ENCODE results near the gene INSM1.

INSM1 gene

DNA sequence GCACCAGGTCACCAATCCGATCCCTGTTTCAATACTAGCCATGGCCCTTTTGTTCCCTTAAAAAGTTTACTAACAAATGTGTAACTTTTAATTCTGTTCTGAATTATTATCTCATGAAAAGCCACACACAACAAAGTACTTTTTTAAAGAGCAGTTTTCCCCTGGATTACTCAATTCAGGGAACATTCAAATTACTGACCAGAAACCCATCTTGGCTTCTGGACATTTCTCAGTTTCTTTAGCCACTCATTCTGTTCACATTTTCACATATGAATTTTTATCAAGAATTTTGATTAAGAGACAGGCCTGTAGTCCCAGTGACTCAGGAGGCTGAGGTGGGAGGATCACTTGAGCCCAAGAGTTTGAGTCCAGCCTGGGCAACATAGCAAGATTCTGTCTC is 47.4 kb downstream of the INSM1 start:
- TF ChIP-seq, protein P1, sequence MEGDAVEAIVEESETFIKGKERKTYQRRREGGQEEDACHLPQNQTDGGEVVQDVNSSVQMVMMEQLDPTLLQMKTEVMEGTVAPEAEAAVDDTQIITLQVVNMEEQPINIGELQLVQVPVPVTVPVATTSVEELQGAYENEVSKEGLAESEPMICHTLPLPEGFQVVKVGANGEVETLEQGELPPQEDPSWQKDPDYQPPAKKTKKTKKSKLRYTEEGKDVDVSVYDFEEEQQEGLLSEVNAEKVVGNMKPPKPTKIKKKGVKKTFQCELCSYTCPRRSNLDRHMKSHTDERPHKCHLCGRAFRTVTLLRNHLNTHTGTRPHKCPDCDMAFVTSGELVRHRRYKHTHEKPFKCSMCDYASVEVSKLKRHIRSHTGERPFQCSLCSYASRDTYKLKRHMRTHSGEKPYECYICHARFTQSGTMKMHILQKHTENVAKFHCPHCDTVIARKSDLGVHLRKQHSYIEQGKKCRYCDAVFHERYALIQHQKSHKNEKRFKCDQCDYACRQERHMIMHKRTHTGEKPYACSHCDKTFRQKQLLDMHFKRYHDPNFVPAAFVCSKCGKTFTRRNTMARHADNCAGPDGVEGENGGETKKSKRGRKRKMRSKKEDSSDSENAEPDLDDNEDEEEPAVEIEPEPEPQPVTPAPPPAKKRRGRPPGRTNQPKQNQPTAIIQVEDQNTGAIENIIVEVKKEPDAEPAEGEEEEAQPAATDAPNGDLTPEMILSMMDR (conservative IDR thresholded peaks at IDR 0.05; ENCODE audit: low read length): no peak
- no peak for TF ChIP-seq EZH2phosphoT487 (IDR thresholded peaks at IDR 0.05; ENCODE audit: borderline replicate concordance)
- Histone ChIP-seq H4K20me1 (ENCODE audit: insufficient read depth, low read length, poor library complexity, severe bottlenecking) (no peaks in the 10 kb centered on the region), H3K9me3 (ENCODE audit: insufficient read depth, low read depth, low read length) (no peaks in the 10 kb centered on the region), H3K27me3 (ENCODE audit: insufficient read depth, low read length, poor library complexity, severe bottlenecking) (no peaks in the 10 kb centered on the region), H3K4me2 (ENCODE audit: low read depth, low read length, poor library complexity, severe bottlenecking) (no peak overlapping the region), H3K9me2 (replicated peaks; ENCODE audit: low read depth, low read length) (no peaks in the 10 kb centered on the region), H3F3A (ENCODE audit: low read depth) (no peaks in the 10 kb centered on the region), H3K36me3 (ENCODE audit: insufficient read depth, low read length) (no peaks in the 10 kb centered on the region), H3K4me3 (ENCODE audit: low read length, poor library complexity, severe bottlenecking) (no peak overlapping the region), H3K4me1 (ENCODE audit: insufficient read depth, low read length, poor library complexity, severe bottlenecking) (peaks cover 3% of the 10 kb centered on the region), H3K9ac (ENCODE audit: low read depth, low read length, poor library complexity, severe bottlenecking) (no peak overlapping the region), H3K79me2 (ENCODE audit: insufficient read depth, low read length) (no peaks in the 10 kb centered on the region), H2AFZ (ENCODE audit: low read length) (no peak overlapping the region)

DNA sequence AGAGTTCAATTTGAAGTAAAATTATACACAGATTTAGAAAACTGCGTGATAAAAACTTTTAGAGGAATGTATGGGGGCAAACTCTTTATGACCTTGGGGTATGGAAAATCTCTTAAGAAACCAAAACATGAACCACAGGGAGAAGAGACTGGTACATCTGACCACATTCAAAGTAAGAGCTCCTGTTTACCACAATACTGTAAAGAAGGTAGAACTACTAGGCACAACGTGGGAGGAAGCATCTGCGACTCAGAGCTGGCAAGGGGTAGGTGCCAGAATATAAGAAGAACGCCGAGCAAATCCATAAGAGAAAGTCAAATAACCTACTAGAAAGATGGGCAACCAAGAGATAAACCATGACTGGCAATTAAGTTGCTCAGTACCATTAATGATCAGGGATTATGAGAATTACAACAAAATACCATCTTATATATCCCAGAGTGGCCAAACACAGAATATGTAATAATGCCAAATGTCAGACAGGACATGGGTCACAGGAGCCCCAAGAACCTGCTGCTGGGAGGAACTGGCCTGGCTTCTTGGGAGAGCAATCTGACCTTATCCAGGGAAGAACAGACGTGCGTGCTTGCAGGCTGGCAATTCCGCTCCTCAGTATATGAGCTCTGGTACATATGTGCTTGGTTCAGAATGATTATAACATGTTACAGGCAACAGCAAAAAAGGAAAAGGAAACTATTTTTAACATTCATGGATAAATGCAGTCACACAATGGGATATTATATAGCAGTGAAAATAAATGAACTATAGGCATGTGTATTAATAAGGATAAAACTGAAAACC is 50.2 kb downstream of the INSM1 start:
- Histone ChIP-seq H3F3A (ENCODE audit: low read depth) (no peaks in the 10 kb centered on the region), H3K36me3 (ENCODE audit: insufficient read depth, low read length) (no peaks in the 10 kb centered on the region), H3K9ac (ENCODE audit: low read depth, low read length, poor library complexity, severe bottlenecking) (no peak overlapping the region), H3K9me3 (ENCODE audit: insufficient read depth, low read depth, low read length) (no peaks in the 10 kb centered on the region), H3K4me3 (ENCODE audit: low read length, poor library complexity, severe bottlenecking) (no peak overlapping the region), H4K20me1 (ENCODE audit: insufficient read depth, low read length, poor library complexity, severe bottlenecking) (no peaks in the 10 kb centered on the region), H3K4me1 (ENCODE audit: insufficient read depth, low read length, poor library complexity, severe bottlenecking) (peaks cover 3% of the 10 kb centered on the region), H3K4me2 (ENCODE audit: low read depth, low read length, poor library complexity, severe bottlenecking) (no peak overlapping the region), H3K79me2 (ENCODE audit: insufficient read depth, low read length) (no peaks in the 10 kb centered on the region), H2AFZ (ENCODE audit: low read length) (no peak overlapping the region), H3K27me3 (ENCODE audit: insufficient read depth, low read length, poor library complexity, severe bottlenecking) (no peaks in the 10 kb centered on the region), H3K9me2 (replicated peaks; ENCODE audit: low read depth, low read length) (no peaks in the 10 kb centered on the region)
- no peak for TF ChIP-seq EZH2phosphoT487 (IDR thresholded peaks at IDR 0.05; ENCODE audit: borderline replicate concordance)
- TF ChIP-seq, protein P1 (conservative IDR thresholded peaks at IDR 0.05; ENCODE audit: low read length): no peak

All from Loucy (cell line).